ENCODE measurements around the gene AMPD3. TPM values are rescaled to one million over a fixed set of nuclear protein-coding genes. Genes with fewer than 3 reads are reported as not detected.

AMPD3 gene
- total RNA-seq, 1 experiment from 2014 or later: 17.4 TPM

GRCh38 chr11:10522921-10523320, 67.9 kb downstream of the AMPD3 start:
- H3K9me2 ChIP-seq (ENCODE audit: insufficient read depth): no peaks in the 10 kb centered on the region
- no peaks in the 10 kb centered on the region for H3K27me3 ChIP-seq (ENCODE audit: insufficient read depth, low read depth)
- CTCF ChIA-PET: interaction anchor here (0.6 kb wide), 1 partner anchor 216 kb away, joined by 3 read pairs; no protein-coding TSS in a partner anchor
- DNase-seq: no peak
- no peaks in the 10 kb centered on the region for H4K20me1 ChIP-seq (ENCODE audit: insufficient read depth)
- no TSS peak for BruUV-seq (replicated peaks)
- H3F3A ChIP-seq (ENCODE audit: insufficient read depth, low read depth): peaks cover 7% of the 10 kb centered on the region; the same call in 1 of the 2 replicates
- intact Hi-C loops (cut with micrococcal nuclease; ENCODE audit: unreplicated experiment): loop anchor here (10.0 kb wide), 1 partner anchor 132 kb away; no protein-coding TSS in a partner anchor
- POLR2A ChIA-PET (ENCODE audit: unreplicated experiment): no interaction called here
- no peak overlapping the region for H3K4me3 ChIP-seq
- H3K4me1 ChIP-seq (replicated peaks; ENCODE audit: insufficient read depth): peaks cover 10% of the 10 kb centered on the region
- H2AFZ ChIP-seq: no peak overlapping the region
- H3K36me3 ChIP-seq (ENCODE audit: low read depth): peaks cover 7% of the 10 kb centered on the region
- no peaks in the 10 kb centered on the region for H3K79me2 ChIP-seq (ENCODE audit: low read depth)
- TF ChIP-seq EZH2 (IDR thresholded peaks at IDR 0.05; ENCODE audit: low read depth) (no peak), CTCF (conservative IDR thresholded peaks at IDR 0.05) (no peak)
- H3K27ac ChIP-seq: no peak overlapping the region
- no peaks in the 10 kb centered on the region for H3K9me3 ChIP-seq (ENCODE audit: insufficient read depth, low read depth)
- no peak overlapping the region for H3K4me2 ChIP-seq

GRCh38 chr11:10524471-10524870, 69.4 kb downstream of the AMPD3 start:
- BruUV-seq (replicated peaks): no TSS peak
- Histone ChIP-seq H3F3A (ENCODE audit: insufficient read depth, low read depth) (peaks cover 9% of the 10 kb centered on the region; the same call in 1 of the 2 replicates), H3K4me2 (no peak overlapping the region), H2AFZ (no peak overlapping the region), H3K79me2 (ENCODE audit: low read depth) (no peaks in the 10 kb centered on the region), H3K9me3 (ENCODE audit: insufficient read depth, low read depth) (no peaks in the 10 kb centered on the region), H4K20me1 (ENCODE audit: insufficient read depth) (no peaks in the 10 kb centered on the region), H3K27ac (no peak overlapping the region), H3K9me2 (ENCODE audit: insufficient read depth) (no peaks in the 10 kb centered on the region), H3K4me1 (replicated peaks; ENCODE audit: insufficient read depth) (peaks cover 18% of the 10 kb centered on the region), H3K4me3 (no peak overlapping the region), H3K27me3 (ENCODE audit: insufficient read depth, low read depth) (no peaks in the 10 kb centered on the region), H3K36me3 (ENCODE audit: low read depth) (peaks cover 20% of the 10 kb centered on the region)
- no peak for TF ChIP-seq EZH2 (IDR thresholded peaks at IDR 0.05; ENCODE audit: low read depth)
- TF ChIP-seq CTCF (conservative IDR thresholded peaks at IDR 0.05): no peak
- CTCF ChIA-PET: no interaction called here
- POLR2A ChIA-PET (ENCODE audit: unreplicated experiment): no interaction called here
- DNase-seq: no peak
- intact Hi-C loops (cut with micrococcal nuclease; ENCODE audit: unreplicated experiment): loop anchor here (10.0 kb wide), 1 partner anchor 130 kb away; no protein-coding TSS in a partner anchor

- intact Hi-C loops (cut with micrococcal nuclease; ENCODE audit: unreplicated experiment): loop anchor here (5.0 to 10.0 kb wide), 2 partner anchors 65 to 128 kb away; no protein-coding TSS in a partner anchor
- CTCF ChIA-PET: no interaction called here
Measured at GRCh38 chr11:10526974-10527918, 72.2 kb downstream of the AMPD3 start.

More at GRCh38 chr11:10526974-10527918, 72.2 kb downstream of the AMPD3 start:
- H3K36me3 ChIP-seq (ENCODE audit: low read depth): peaks cover 16% of the 10 kb centered on the region
- no peaks in the 10 kb centered on the region for H3K79me2 ChIP-seq (ENCODE audit: low read depth)
- DNase-seq: peak in 1 of 2 experiments; percentile 63
- no peak overlapping the region for H3K4me3 ChIP-seq
- H3K9me3 ChIP-seq (ENCODE audit: insufficient read depth, low read depth): no peaks in the 10 kb centered on the region
- TF ChIP-seq CTCF (conservative IDR thresholded peaks at IDR 0.05) (no peak), EZH2 (IDR thresholded peaks at IDR 0.05; ENCODE audit: low read depth) (no peak)
- H2AFZ ChIP-seq: no peak overlapping the region
- H3K4me1 ChIP-seq (replicated peaks; ENCODE audit: insufficient read depth): peaks cover 26% of the 10 kb centered on the region
- POLR2A ChIA-PET (ENCODE audit: unreplicated experiment): interaction anchor here (0.5 kb wide), 1 partner anchor 282 kb away, joined by 5 read pairs; the partner anchor contains the start of gene EIF4G2
- H3K4me2 ChIP-seq: no peak overlapping the region
- peaks cover 15% of the 10 kb centered on the region; the same call in 1 of the 2 replicates for H3F3A ChIP-seq (ENCODE audit: insufficient read depth, low read depth)
- BruUV-seq (replicated peaks): TSS peak; percentile 80
- peak overlapping the region; percentile 15; the same call in 1 of the 2 replicates for H3K27ac ChIP-seq
- H3K27me3 ChIP-seq (ENCODE audit: insufficient read depth, low read depth): no peaks in the 10 kb centered on the region
- no peaks in the 10 kb centered on the region for H3K9me2 ChIP-seq (ENCODE audit: insufficient read depth)
- no peaks in the 10 kb centered on the region for H4K20me1 ChIP-seq (ENCODE audit: insufficient read depth)
